SKM-1 (cell line): ENCODE results near the gene CEP43.

Experiments
- DNase-seq: peaks from one replicate; lab custom pipeline; 2025; ENCODE audit not compliant: unreplicated experiment; lab: John Stamatoyannopoulos, UW

The CEP43 gene

DNA sequence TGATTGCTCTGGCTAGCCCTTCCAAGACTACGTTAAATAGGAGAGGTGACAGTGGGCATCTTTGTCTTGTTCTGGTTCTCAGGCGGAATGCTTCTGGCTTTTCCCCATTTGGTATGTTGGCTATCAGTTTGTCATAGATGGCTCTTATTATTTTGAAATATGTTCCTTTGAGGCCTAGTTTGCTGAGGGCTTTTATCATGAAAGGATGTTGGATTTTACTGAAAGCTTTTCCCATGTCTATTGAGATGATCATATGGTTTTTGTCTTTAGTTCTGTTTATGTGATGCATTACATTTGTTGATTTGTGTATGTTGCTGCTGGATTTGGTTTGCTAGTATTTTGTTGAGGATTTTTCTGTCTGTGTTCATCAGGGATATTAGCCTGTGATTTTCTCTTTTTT, 32.9 kb upstream of the CEP43 start:
- no peak for DNase-seq

DNA sequence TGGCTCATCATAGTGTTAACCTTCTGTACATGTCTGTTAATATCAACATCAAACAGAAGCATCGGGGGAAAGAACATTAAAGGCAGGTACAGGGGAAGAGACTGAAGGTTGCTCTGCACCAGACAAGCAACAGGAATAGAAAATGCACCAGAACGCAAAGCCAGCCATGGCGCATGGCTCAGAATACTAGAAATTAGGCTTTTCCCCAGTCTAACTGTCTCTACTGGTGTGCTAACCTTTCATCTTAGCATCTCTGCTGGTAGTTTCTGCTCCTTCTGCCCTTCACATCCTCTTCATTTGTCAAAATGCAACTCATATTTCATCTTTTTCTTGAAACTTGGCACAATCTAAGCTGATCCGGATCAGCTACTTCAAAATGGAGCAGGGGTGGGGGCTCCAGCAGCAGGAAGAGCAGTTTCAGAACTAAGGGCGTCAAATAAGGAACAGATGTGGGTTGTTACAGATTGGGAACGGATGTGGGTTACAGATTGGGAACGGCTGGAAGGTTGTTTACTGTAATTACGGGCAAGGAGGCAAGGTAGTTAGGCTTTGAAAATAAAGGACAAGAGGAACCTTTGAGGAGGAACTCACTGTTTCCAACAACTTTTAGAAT, 29.7 kb upstream of the CEP43 start:
- DNase-seq: no peak

DNA sequence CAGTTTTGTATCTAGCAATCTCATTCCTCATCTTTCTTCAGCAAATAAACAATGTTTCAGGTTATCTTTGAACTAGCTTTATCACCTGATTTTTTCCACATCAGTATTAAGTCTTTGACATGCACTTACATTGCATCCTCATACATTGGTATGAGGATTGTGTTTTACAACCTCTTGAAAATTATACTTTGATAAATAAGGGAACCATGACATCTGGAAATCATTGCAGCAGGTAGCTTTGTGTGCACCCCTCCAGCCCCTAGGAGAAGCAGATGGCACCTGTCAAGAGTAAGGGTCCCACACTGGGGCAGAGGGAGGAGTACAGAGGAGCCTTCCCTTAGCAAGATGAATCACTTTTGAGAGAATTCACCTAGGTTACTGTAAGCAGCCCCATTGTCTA, 29.1 kb upstream of the CEP43 start:
- DNase-seq: no peak

DNA sequence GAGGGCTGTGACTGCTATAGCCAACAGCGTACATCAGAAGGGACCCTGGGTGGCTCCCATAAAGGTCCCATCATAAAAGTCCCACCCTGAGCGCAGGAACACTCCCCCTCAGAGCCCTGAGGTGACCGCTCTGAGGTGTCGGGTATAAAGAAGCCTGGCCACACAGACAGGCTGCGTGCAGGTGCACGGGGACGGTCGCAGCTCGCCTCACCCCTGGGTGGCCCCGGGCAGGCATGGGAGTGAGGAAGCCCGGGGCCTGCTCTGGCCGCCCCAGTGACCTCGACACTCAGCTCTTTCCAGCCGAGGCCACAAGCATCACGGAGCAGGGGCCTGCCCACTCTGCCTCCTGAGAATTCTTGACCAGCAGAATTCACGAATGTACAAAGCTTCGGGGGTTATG, 28.4 kb upstream of the CEP43 start:
- no peak for DNase-seq

DNA sequence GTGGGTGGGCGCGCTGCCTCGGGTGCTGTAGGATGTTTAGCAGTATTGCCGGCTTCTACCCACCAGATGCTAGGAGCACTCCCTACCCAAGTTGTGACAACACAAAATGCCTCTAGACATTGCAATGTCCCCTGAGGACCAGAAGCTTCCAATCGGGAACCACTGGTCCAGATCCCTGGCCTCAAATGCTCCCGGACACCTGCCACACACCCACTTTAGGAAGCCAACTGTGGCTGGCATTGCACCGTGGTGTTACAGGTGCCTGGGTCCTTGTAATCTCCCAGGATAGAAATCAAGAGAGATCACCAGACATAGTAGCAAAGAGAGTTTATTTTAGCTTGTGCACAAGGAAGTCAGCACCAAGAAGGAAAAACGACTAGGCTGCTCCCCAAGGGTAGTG, 27.9 kb upstream of the CEP43 start:
- DNase-seq: no peak

DNA sequence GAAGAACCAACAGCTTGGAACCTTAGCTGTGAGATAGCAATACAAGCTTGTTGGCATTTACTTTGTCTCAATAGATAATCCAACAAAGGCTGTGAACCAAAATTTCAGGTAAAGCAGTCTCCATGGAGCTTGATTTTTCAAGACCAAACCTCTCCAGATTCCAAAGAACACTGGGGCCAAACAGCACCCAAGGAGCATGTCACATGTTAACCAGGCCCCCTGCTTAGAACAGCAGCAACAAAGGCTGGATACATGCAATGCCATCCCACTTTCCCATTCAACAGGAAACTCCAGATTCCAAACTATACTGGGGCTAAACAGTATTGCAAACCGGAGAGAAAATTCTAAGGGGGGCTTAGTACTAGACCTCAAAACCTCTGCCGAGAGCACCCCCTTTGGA, 27.1 kb upstream of the CEP43 start:
- DNase-seq: no peak

DNA sequence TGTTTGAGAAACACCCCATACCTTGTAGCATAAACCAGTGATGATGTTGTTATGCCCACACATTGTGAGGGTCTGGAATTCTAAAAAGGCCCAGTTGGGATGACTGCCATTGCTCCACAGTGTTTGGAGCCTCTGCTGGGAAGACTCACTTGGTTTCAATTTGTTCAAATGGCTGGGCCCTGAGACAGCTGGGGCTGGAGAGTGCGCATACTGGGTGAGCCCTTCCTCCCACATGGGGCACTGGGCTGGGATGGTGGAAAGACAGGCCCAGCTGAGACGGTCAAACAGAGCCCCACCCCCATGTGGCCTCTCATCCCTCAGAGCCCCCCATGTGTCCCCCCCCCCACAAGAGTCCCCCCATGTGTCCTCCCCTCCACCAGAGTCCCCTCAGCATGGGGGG, 22.6 kb upstream of the CEP43 start:
- no peak for DNase-seq

DNA sequence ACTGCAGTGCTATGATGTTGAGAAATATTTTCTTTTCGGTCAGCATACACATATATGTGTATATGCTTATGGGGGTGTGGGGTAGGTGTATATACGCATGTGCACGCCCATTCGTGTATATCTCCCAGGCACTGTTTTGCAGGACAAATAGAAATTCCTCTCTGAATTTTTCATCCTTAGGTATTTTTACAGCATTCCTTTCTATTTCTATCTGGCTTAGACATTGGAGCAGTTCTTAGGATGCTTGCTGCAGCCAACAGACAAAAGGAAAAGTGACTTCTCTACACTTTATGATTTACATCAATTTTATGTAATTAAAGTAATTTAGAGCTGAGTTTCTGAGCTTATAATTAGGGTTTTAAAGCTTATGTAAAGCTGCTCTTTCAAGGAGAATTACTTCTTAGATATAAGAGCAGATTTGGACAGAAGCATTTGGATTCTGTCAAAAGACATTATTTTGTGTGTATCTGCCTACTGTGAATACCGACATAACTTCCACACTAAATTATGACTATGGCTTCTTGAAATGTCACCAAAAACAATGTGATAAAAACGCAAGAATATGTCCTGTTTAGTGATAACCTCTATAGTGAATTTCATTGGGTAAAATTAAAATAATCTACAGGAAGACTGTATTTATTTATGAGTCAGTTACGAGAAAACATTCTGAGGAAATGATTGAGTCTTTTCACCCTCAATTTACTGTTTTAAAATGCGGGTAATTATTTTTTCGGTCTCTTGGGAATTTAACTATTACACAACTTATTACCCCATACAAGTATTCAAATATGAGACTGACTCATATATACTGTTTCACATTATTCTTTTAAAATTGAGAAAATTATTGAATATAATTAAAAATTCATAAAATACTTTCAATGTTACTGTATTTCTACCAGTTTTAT, 21.3 kb upstream of the CEP43 start:
- DNase-seq: no peak

DNA sequence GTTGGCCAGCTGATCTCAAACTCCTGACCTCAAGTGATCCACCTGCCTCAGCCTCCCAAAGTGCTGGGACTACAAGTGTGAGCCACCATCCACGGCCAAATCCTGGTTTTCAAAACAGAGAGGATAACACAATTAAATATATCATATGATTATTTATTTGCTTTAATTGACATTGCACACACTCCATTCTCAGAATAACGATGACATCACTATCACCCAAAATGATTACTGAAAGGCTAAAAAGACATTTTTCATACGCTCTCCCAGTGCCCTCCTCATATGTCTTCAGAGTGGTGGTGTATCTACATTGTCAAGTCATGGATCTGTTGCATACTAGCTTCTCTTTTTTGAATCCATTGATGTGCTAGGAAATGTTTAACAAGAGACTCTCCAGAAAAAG, 18.5 kb upstream of the CEP43 start:
- DNase-seq: no peak

DNA sequence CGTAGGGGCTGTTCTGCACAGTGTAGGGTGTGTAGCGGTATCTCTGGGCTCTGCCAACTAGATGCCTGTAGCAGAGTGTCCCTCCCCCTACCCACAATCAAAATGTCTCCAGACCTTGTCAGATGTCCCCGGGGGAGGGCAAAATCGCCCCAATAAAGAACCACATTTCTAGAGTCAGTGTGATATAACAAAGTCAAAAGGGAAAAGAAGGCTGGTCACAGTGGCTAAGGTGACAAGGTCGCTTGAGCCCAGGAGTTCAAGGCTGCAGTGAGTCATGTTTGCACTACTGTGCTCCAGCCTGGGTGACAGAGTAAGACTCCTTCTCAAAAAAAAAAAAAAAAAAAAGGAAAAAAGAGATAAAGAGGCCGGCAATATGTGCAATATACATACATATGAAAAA, 11.7 kb upstream of the CEP43 start:
- no peak for DNase-seq

DNA sequence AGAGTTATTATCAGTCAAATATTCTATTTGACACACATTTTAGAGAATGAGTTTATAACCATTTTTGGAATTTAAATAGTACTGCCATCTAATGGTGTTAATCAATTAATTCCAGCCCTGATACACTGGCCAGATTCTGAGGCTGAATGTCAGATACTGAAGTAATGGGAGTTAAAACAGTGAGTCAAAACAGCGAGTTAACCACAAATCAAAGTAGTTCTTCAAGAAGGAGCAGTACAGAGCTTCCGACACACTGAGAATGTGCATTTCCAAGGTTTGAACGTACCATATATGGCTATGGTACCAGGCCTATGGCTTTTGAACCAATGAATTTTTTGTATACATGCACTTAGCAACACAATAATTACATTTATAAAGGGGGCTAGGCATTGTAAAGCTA, 11.3 kb upstream of the CEP43 start:
- no peak for DNase-seq

DNA sequence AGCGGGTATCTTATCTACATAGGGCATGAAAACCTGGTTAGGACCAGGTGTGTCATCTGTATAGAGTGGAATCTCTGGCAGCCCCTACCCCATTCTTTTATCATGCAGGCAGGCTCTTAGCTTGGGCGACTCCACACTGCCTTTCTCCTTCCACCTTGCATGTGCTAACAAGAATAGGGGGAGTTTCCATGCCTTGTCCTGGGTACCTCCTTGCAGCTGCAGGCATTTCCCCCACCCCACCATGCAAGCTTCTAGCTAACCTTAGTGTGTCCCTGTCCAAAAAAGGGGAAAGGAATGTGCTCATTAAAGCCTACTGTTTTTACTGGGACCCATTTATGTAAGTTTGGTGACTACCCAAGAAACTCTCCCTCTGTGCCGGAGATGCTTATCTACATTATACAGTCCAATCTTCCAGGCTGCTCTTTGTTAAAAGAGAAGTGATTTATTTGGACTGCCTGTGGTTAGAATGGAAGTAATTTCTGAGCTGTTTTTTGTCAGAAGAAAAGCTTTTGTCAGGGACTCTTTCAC, 10.5 kb upstream of the CEP43 start:
- no peak for DNase-seq

DNA sequence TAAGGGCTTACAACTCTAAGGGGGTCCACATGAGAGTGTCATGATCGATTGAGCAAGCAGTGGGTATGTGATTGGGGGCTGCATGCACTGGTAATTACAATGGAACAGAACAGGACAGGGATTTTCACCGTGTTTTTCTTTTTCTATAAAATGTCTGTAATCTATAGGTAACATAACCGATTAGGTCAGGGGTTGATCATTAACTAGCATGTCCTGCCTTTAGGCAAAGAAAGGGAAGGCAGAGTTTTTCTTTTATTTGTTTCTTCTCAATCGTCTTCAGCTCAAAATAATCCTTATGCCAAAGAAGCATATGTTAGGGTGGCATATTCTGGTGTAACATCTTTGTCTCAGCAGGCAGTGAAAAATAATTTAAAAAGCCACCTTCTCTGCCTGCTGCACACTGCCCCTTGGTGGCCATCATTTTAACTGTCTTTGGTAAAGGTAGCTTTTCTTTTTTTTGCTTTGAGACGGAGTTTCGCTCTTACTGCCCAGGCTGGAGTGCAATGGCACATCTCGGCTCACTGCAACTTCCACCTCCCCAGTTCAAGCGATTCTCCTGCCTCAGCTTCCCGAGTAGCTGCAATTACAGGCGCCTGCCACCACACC, 9.7 kb upstream of the CEP43 start:
- no peak for DNase-seq

DNA sequence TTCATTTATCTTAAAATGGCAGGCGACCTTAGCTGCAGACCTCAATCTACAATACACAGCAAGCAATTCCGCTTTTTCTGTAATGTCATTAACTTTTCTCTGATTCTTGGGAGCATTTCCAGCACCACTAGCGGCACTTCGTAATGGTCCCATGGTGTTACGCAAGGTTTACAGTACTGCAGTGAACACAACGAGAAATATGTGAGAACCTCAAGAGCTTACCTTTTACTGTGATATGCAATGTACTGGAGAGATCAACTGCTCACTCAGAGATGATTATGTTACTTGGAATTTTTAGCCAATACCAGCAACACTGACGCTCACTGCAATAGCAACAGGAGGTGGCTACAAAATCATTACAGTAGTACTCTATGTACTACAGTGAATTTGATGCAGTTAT, 2.8 kb upstream of the CEP43 start:
- no peak for DNase-seq

DNA sequence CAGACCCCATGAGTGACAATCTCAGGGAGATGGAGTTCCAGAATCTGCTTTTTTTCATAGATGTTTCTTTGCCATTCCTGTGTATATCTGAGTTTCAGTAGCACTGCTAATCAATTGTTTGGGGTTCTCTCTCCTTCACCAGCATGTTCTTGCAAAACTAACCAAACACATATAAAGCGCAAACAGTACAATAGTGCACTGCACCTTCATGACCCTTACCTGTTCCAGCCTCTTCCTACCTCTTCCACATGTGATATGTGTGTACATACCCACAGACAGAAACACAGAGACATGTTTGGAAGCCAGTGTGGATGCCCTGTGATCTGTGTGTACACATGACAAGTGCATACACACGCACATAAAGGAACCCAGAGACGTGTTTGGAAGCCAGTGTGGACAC, 1.8 kb upstream of the CEP43 start:
- no peak for DNase-seq

DNA sequence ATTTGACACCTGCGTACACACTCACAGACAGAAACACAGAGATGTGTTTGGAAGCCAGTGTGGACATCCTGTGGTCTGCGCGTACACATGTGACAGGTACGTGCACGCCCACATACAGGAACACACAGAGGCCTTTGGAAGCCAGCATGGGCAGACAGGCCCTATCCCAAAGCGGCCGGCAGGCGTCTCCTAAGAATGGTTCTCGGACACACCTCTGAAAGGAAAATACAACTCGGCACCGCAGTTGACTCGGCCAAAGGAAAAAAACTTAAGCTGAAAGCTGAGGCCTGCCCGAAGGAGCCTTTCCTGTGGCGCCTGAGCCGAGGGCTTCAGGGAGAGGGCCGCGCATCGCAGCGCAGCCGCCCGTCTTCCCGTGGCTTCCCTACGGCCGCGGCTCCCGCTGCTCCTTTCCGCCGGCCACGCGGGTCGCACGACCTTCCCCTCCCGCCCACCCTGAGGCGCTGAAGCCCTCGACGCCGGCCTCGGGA, 1.4 kb upstream of the CEP43 start:
- peak; percentile 42 for DNase-seq

DNA sequence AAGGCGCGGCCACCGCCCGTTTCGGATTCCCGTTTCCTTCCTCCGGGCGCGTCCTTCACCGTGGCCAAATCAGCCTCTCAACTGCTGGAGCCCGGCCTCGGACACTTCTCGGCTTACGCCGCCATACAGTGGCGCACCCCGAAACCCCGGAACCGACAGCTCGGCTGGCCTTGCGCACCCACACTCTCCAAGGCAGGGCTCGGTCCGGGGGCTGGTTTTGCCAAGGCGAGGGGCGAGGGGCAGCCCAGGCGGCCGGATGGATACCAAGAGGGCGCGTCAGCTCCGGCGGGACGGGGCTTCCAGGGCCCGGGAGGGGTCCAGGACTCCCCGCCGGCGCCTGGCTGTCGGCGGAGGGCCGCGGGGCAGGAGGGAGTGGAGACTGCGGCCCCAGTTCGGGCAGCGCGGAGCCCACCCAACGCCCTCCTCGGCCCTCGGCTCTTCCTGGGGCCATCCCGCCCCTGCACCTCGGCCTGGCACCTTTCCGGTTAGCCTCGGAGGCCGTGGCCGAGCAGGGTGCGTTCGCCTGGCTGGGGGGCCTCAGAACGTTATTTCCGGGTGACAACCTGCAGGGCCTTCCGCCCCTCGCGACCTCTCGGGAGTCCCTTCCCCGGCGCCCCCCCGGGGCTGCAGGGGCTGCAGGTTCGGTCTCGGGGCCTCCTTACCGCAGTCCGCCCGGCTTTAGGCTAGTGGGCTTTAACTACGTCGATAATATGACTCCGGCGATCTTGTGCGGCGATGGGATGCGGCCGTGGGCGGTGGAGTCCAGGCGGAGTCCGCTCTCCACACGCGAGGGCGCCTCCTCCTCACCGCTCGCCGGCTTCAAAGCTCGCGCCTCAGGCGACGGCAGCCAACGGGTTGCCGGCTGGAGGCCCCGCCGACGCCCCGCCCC, 697 bp upstream of the CEP43 start:
- DNase-seq: no peak

DNA sequence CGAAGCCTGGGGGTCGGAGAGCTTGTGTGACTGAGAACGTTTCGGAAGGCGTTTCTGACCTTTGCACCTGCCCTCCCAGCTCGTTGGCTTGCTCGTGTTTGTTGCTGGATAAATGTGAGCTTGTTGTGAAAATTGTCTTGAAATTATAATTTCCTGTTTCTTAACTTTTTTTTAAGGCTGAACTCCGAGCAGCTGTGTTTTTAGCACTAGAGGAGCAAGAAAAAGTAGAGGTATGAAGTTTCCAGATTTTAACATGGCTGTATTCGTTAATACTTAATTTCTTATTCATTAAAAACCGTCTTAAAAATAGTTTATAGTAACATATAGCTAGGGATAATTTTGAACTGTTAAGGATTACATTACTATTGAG, 672 bp downstream of the CEP43 start:
- no peak for DNase-seq

DNA sequence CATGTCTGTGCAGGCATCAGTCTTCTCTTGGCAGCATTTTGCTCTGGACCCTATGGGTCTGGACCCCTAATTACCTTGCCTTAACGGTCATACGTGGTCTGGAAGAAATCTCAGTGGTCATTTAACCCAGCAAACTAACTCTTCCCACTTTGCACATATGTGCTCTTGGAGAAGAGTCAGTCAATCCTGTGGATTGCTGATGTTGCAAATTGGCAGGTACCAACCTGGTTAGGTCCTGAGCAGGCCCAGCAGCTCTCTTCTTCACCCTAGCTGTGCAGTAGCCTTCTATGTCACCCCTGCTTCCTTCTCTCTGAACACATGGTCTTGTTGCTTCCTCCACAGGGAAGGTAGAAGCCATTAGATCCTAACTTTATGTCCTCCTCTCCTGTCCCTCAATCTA, 1.6 kb downstream of the CEP43 start:
- no peak for DNase-seq

DNA sequence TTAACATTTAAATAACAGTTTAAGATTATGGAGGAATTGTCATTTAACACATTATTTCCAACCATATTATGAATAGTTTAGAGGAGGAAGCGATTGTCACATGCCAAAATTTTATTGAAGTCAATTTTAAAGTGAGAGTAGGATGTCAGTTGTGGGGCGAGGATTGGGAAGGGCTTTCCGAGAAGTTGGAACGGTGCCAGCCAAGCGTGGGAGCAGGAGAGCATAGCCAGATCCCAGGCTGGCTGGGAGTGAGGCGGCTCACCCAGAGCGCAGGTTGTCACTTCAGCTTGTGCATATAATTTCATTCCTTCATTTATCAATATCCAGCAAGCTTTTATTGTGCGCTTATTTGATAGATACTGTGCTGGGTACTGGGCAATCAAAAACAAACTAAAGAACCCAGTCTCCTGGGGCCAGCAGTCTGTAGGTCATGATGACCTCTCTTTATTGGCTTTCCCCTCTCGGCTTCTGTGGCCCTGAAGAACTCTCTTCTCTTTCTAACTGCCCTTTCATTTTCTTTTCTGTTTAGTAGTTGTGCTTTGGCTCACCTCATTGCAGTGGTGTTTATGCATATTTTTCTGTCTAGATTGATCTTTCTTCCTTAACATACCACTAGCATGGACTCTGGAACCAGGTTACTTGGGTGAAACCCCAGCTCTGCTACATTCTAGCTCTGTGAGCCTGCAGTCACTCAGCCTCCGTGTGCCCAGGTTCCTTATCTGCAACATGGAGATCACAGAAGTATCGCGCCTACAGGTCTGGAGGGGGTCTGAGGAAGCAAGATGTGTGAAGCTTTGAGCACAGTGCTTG, 6.4 kb downstream of the CEP43 start:
- no peak for DNase-seq
